Esophagus mucosa (tissue), 1 donor: ENCODE results near the gene IFT25. TPM values are rescaled to one million over a fixed set of nuclear protein-coding genes. Genes with fewer than 3 reads are reported as not detected.
"Not testable (repeated sequence)": the region's sequence is repeated elsewhere in the genome, so short reads cannot be mapped to it uniquely, and the experiment has no call there.

Experiments
- ATAC-seq: fragments of 200-7000 bp; cut with Tn5 transposase; one replicate; pipeline ENCODE4 v1.9.1; 2020
- total RNA-seq: library from RNA; stranded (reverse); gene quantifications from one replicate; pipeline ENCODE4 v1.2.4, GENCODE V29; 2023
- donor health status: DM: yes; HTN: yes; CAD: no.

IFT25 gene
- total RNA-seq, 1 donor from 2014 or later = 15.6 TPM

DNA sequence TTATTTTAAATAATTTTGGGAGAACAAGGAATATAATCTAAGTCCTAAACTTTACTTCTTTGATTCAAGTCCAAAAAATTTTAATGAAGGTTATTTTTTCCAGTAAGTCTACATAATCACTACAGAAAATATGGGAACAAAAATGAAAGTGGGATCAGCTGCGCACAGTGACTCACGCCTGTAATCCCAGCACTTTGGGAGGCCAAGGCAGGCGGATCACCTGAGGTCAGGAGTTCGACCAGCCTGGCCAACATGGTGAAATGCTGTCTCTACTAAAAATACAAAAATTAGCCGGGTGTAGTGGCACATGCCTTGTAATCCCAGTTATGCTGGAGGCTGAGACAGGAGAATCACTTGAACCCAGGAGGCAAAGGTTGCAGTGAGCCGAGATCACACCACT is 61.9 kb downstream of the IFT25 start:
- ATAC-seq = not testable (repeated sequence)

DNA sequence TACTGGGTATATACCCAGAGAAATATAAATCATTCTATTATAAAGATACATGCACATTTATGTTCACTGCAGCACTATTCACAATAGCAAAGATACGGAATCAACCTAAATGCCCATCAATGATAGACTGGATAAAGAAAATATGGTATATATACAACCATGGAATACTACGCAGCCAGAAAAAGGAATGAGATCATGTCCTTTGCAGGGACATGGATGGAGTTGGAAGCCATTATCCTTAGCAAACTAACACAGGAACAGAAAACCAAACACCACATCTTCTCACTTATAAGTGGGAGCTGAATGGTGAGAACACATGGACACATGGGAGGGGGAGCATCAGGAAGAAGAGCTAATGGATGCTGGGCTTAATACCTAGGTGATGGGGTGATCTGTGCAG is 63.6 kb downstream of the IFT25 start:
- ATAC-seq = not testable (repeated sequence)

DNA sequence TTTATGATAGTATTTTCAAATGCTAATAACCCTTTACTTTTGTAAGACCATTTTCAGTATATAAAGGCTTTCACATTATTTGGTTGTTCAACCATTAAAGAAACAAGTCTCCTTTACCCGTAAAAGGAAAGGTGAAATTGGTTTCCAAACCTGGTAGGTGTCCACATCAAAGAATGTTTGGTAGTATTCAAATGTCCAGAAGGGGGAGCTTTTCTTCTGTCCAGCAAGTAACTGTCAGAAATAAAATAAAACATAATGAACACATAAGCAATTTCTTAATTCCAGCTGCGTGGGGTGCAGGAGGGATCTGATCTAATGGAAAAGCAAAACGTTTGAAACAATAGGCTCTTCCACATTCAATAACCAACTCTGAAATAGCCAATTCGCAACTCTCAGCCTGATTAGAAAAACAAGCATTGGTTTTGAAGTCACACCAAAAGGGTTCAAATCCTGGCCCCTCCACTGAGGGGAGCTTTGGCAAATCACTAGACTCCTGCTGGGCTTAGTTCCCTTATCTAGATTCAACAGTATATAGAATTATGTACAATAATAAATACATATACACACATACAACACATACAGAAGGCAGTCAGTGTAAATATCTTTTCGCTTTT is 66.9 kb downstream of the IFT25 start:
- ATAC-seq = no peak

DNA sequence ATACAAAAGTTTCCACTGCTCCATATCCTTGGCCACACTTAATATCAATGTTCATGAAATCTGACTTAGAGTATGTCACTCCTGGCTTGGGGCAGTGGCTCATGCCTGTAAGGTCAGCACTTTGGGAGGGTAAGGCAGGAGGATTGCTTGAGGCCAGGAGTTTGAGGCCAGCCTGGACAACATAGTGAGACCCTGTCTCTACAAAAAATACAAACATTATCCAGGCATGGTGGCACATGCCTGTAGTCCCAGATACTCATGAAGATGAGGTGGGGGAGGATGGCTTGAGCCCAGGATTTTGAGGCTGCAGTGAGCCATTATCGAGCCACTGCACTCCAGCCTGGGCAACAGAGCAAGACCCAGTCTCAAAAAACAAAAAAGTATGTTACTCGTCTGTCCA is 70.3 kb downstream of the IFT25 start:
- not testable (repeated sequence) for ATAC-seq

DNA sequence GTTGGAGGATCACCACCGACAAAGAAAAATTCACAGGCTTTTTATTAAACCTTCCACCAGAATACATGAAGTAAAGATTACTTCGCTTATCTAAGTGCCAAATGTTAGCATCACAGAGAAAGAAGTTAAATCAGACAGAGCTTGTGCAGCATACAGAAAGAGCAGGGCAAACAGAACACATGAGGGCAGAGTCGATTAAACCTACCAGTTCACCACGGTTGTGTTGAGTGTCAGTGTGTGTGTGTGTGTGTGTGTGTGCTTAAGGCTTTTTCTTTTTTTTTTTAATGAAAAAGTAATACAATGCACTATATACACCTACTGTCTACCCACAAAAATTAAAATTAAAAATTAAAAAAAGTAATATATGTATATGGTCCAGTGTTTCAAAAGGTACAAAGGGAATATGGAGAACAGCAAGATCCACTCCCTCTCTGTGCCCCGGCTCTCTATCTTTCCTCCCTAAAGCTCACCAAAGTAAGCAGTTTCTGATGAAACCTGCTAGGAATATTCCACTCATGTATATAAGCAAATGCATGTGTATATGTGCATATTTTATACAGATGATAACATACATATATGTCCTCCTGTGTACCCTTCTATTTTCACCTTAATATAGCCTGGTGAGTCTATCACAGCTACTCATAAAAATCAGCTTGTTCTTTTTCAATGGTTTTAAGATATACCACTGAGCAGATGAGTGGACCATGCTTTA is 73.6 kb downstream of the IFT25 start:
- ATAC-seq = no peak

Other genes with a start within 250 kb of the IFT25 start
- 0.20 TPM for gene GLIS1, start 206.5 kb downstream of the IFT25 start, total RNA-seq
- 15.9 TPM for gene NDC1, start 107.4 kb downstream of the IFT25 start, total RNA-seq
- gene YIPF1, start 55.9 kb downstream of the IFT25 start, total RNA-seq = 20.1 TPM
- gene DIO1, start 51.5 kb downstream of the IFT25 start, total RNA-seq = not detected
- gene LRRC42, start 651 bp upstream of the IFT25 start, total RNA-seq = 20.0 TPM
- 0.24 TPM for gene LDLRAD1, start 72.5 kb upstream of the IFT25 start, total RNA-seq
- gene TMEM59, start 107.5 kb upstream of the IFT25 start, total RNA-seq = 255 TPM
- 4.2 TPM for gene TCEANC2, start 107.9 kb upstream of the IFT25 start, total RNA-seq
- gene CDCP2, start 207.3 kb upstream of the IFT25 start, total RNA-seq = not detected